CD14-positive monocyte (primary cell): ENCODE results near the gene RPL3. TPM values are rescaled to one million over a fixed set of nuclear protein-coding genes. Genes with fewer than 3 reads are reported as not detected.
"Not testable (repeated sequence)": the region's sequence is repeated elsewhere in the genome, so short reads cannot be mapped to it uniquely, and the experiment has no call there.

ENCODE experiments used
- DNase-seq, 3 donors: peaks; one replicate each; pipeline ENCODE4 v3.0.0-alpha.2; 2011 to 2022
- H2AFZ ChIP-seq: 2 replicates; pipeline ENCODE4 v1.6.0; 2012; ENCODE audit warnings: mild to moderate bottlenecking, low read depth, low read length, inconsistent platforms; ENCODE audit not compliant: insufficient read depth, poor library complexity, severe bottlenecking
- H3K27ac ChIP-seq, 2 donors: 1 replicate in 1 of 2; 2 replicates in 1 of 2; pipeline ENCODE4 v1.5.1; 2012 to 2013; ENCODE audit warnings: low read length in 2 of 2, control low read depth in 1 of 2, inconsistent platforms in 1 of 2, low read depth in 1 of 2, mild to moderate bottlenecking in 1 of 2
- H3K27me3 ChIP-seq, 2 donors: one replicate each; pipeline versions ENCODE4 v1.6.0 to v1.6.1; 2011 to 2013; ENCODE audit warnings: low read length in 2 of 2; ENCODE audit not compliant: control insufficient read depth in 2 of 2, insufficient read depth in 2 of 2
- H3K36me3 ChIP-seq, 2 donors: replicated peaks in 1 of 2; 1 replicate in 1 of 2; 2 replicates in 1 of 2; pipeline versions ENCODE4 v1.5.1 to v1.6.1; 2012 to 2013; ENCODE audit warnings: low read length in 2 of 2, control low read depth in 1 of 2, inconsistent platforms in 1 of 2, mild to moderate bottlenecking in 1 of 2; ENCODE audit not compliant: insufficient read depth in 2 of 2, control insufficient read depth in 1 of 2
- H3K4me1 ChIP-seq, 2 donors: 1 replicate in 1 of 2; 2 replicates in 1 of 2; pipeline versions ENCODE4 v1.5.1 to v1.6.1; 2012 to 2013; ENCODE audit warnings: low read length in 2 of 2, control low read depth in 1 of 2, inconsistent platforms in 1 of 2, mild to moderate bottlenecking in 1 of 2, moderate library complexity in 1 of 2; ENCODE audit not compliant: insufficient read depth in 2 of 2, control insufficient read depth in 1 of 2
- H3K4me2 ChIP-seq: replicated peaks from 2 replicates; pipeline ENCODE3; 2012; ENCODE audit warnings: low read length, moderate library complexity, mild to moderate bottlenecking; ENCODE audit not compliant: poor library complexity, severe bottlenecking; ENCODE audit errors: extremely low read depth
- H3K4me3 ChIP-seq, 3 experiments: fragments of 200-600 bp in 1 of 3; sonication (generic) in 1 of 3; replicated peaks in 1 of 3; 1 replicate in 2 of 3; 2 replicates in 1 of 3; pipeline ENCODE4 v1.5.1; 2011 to 2013; ENCODE audit warnings: low read length in 3 of 3, mild to moderate bottlenecking in 3 of 3, control low read depth in 2 of 3, low read depth in 2 of 3, inconsistent platforms in 1 of 3, moderate library complexity in 1 of 3
- H3K79me2 ChIP-seq: 2 replicates; pipeline ENCODE4 v1.6.0; 2012; ENCODE audit warnings: mild to moderate bottlenecking, control low read depth, inconsistent platforms, low read length, moderate library complexity; ENCODE audit not compliant: insufficient read depth
- H3K9ac ChIP-seq: 2 replicates; pipeline ENCODE4 v1.6.0; 2017; ENCODE audit warnings: low read length, mild to moderate bottlenecking; ENCODE audit not compliant: insufficient read depth, poor library complexity, severe bottlenecking
- H3K9me3 ChIP-seq, 2 donors: replicated peaks in 1 of 2; 1 replicate in 1 of 2; 2 replicates in 1 of 2; pipeline versions ENCODE4 v1.5.1 to v1.6.1; 2012 to 2013; ENCODE audit warnings: low read length in 2 of 2, control low read depth in 1 of 2; ENCODE audit not compliant: control insufficient read depth in 1 of 2, insufficient read depth in 1 of 2
- H4K20me1 ChIP-seq: 2 replicates; pipeline ENCODE4 v1.6.0; 2012; ENCODE audit warnings: mild to moderate bottlenecking, low read length, control low read depth, moderate library complexity; ENCODE audit not compliant: insufficient read depth
- H3K27ac Mint-ChIP-seq, 7 donors: one replicate each; pipeline ENCODE4 v1.8.0; 2020; ENCODE audit warnings: mild to moderate bottlenecking in 7 of 7, mixed read lengths in 7 of 7, moderate library complexity in 6 of 7, inconsistent platforms in 2 of 7
- H3K27me3 Mint-ChIP-seq, 3 donors: one replicate each; pipeline ENCODE4 v1.8.0; 2021 to 2022; ENCODE audit warnings: low read depth in 3 of 3, mild to moderate bottlenecking in 3 of 3, mixed read lengths in 3 of 3, moderate library complexity in 3 of 3, inconsistent platforms in 1 of 3
- H3K36me3 Mint-ChIP-seq, 2 donors: one replicate each; pipeline ENCODE4 v1.8.0; 2020; ENCODE audit warnings: mixed read lengths in 2 of 2, inconsistent platforms in 1 of 2, mild to moderate bottlenecking in 1 of 2
- H3K4me1 Mint-ChIP-seq: one replicate; pipeline ENCODE4 v1.8.0; 2020; ENCODE audit warnings: mild to moderate bottlenecking, mixed read lengths
- H3K4me3 Mint-ChIP-seq, 2 donors: one replicate each; pipeline ENCODE4 v1.8.0; 2020; ENCODE audit warnings: mild to moderate bottlenecking in 2 of 2, mixed read lengths in 2 of 2, moderate library complexity in 1 of 2
- H3K9me3 Mint-ChIP-seq, 7 donors: one replicate each; pipeline ENCODE4 v1.8.0; 2020 to 2022; ENCODE audit warnings: mixed read lengths in 7 of 7, mild to moderate bottlenecking in 6 of 7, moderate library complexity in 6 of 7, inconsistent platforms in 2 of 7
- CTCF ChIP-seq: fragments of 200-600 bp; IDR thresholded peaks from one replicate; pipeline ENCODE4 v1.8.0; 2022; ENCODE audit warnings: antibody characterized with exemption, mild to moderate bottlenecking
- WGBS: methylation state at CpG from one replicate; pipeline ENCODE4 v1.1.5; 2013; ENCODE audit warnings: missing lambda C conversion rate; ENCODE audit not compliant: insufficient coverage; 5-methylcytosine and 5-hydroxymethylcytosine counted together
- intact Hi-C, 2 donors: fragments of 100-400 bp; cut with micrococcal nuclease; formaldehyde crosslinking; loops; one replicate each; pipeline versions ENCODE4 v1.15.0 to v1.15.1; 2023
- polyA plus RNA-seq, 3 donors: library from polyadenylated mRNA; depleted of rRNA in 1 of 3; unstranded in 2 of 3; stranded (reverse) in 1 of 3; fragments of 300-500 nt in 2 of 3; fragments of >200 nt in 1 of 3; fragmentation: Illumina TruSeq in 2 of 3; gene quantifications; 1 replicate in 2 of 3; 2 replicates in 1 of 3; pipeline ENCODE4 v1.2.3, GENCODE V29; 2012 to 2021

RPL3 gene
- polyA plus RNA-seq, 3 donors: 604 to 2,104 (median 698) TPM

DNA sequence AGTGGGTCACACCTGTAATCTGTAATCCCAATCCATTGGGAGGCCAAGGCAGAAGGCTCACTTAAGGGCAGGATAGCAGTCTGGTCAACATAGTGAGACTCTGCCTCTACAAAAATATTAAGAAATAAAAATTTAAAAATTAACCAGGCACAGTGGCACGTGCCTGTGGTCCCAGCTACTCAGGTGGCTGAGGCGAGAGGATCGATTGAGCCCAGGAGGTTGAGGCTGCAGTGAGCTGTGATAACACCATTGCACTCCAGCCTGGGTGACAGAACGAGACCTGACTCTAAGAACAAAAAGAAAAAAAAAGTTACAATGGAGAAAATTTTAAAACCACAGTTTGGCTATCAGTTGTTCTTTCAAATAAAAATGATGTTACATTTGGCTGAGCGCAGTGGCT is 17.0 kb upstream of the RPL3 start:
- H3K27me3 Mint-ChIP-seq: peaks cover 0 to 3% (median 0%) of the 10 kb centered on the region in 3 donors
- no peak overlapping the region for H3K27ac ChIP-seq
- H3K9me3 ChIP-seq: no peaks in the 10 kb centered on the region
- H3K36me3 Mint-ChIP-seq: no peaks in the 10 kb centered on the region
- intact Hi-C loops: no loop called here
- H3K4me3 ChIP-seq: no peak overlapping the region
- H3K27ac Mint-ChIP-seq: no peak overlapping the region
- no peaks in the 10 kb centered on the region for H4K20me1 ChIP-seq
- H3K79me2 ChIP-seq: no peaks in the 10 kb centered on the region
- TF ChIP-seq CTCF: no peak
- H3K4me1 ChIP-seq: peaks cover 15 to 16% of the 10 kb centered on the region in 2 donors
- no peak overlapping the region for H3K4me2 ChIP-seq
- no peak overlapping the region for H3K9ac ChIP-seq
- peaks cover 15% of the 10 kb centered on the region for H3K4me1 Mint-ChIP-seq
- WGBS: 100% methylated on average over 5 of the region's 5 CpGs
- H3K36me3 ChIP-seq: no peaks in the 10 kb centered on the region
- H3K9me3 Mint-ChIP-seq: no peaks in the 10 kb centered on the region
- no peak for DNase-seq
- no peak overlapping the region for H3K4me3 Mint-ChIP-seq
- H2AFZ ChIP-seq: no peak overlapping the region
- H3K27me3 ChIP-seq: no peaks in the 10 kb centered on the region

DNA sequence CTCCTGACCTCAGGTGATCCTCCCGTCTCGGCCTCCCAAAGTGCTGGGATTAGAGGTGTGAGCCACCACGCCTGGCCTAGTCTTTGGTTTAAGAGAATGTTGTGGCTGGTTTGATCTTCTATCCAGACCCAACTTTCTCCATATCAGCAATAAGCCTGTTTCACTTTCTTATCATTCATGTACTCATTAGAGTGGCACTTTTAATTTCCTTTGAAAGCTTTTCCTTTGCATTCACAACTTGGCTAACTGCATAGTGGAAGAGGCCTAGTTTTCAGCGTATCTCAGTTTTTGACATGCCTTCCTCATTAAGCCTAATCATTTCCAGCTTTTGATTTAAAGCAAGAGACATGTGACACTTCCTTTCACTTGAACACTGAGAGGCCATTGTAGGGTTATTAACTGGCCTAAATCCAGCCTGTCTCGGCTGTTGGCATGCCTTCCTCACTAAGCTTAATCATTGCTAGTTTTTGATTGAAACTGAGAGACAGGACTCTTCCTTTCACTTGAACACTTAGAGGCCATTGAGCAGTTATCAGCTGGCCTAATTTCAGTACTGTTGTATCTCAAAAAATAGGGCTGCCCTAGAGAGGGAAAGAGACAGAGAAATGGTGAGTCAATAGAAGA is 13.1 kb upstream of the RPL3 start:
- Histone ChIP-seq H3K79me2 (no peaks in the 10 kb centered on the region), H3K4me3 (no peak overlapping the region), H4K20me1 (no peaks in the 10 kb centered on the region), H3K9ac (no peak overlapping the region), H3K9me3 (no peaks in the 10 kb centered on the region), H3K27me3 (no peaks in the 10 kb centered on the region), H3K36me3 (no peaks in the 10 kb centered on the region), H3K27ac (peak overlapping the region in 1 of 2 donors; percentile 71), H2AFZ (no peak overlapping the region), H3K4me1 (peaks cover 41 to 44% of the 10 kb centered on the region in 2 donors), H3K4me2 (no peak overlapping the region)
- H3K27me3 Mint-ChIP-seq: no peaks in the 10 kb centered on the region
- H3K36me3 Mint-ChIP-seq: no peaks in the 10 kb centered on the region
- peaks cover 37% of the 10 kb centered on the region for H3K4me1 Mint-ChIP-seq
- H3K4me3 Mint-ChIP-seq: no peak overlapping the region
- peaks cover 0 to 3% (median 0%) of the 10 kb centered on the region in 7 donors for H3K9me3 Mint-ChIP-seq
- DNase-seq: no peak
- 43% methylated on average over 1 of the region's 5 CpGs for WGBS
- intact Hi-C loops: no loop called here
- TF ChIP-seq CTCF: no peak
- peak overlapping the region in 6 of 7 donors; percentile 13 to 83 (median 50) for H3K27ac Mint-ChIP-seq

DNA sequence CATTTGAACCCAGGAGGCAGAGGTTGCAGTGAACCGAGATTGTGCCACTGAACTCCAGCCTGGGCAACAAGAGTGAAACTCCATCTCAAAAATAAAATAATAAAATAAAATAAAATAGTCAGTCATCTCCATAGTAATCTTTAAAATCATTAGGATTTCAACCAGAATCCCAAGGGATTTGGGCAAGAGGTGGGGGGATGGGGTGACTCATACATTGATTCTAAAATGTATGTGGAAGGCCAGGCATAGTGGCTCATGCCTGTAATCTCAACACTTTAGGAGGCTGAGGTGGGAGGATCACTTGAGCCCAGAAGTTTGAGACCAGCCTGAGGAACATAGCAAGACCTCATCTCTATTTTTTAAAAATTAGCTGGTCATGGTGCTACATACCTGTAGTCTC is 11.1 kb upstream of the RPL3 start:
- H3K27me3 ChIP-seq, H3K4me3 Mint-ChIP-seq, H3K4me3 ChIP-seq, H3K36me3 ChIP-seq, intact Hi-C loops, H3K9me3 ChIP-seq, H3K79me2 ChIP-seq, H3K27ac Mint-ChIP-seq, H3K27me3 Mint-ChIP-seq, DNase-seq, H3K9ac ChIP-seq, H3K9me3 Mint-ChIP-seq, H3K27ac ChIP-seq, H3K36me3 Mint-ChIP-seq, H2AFZ ChIP-seq, H4K20me1 ChIP-seq, H3K4me2 ChIP-seq: not testable (repeated sequence)
- no CpG with 5 or more reads among the region's 1 CpG for WGBS
- H3K4me1 ChIP-seq: peaks cover 41 to 44% of the 10 kb centered on the region in 2 donors
- peaks cover 38% of the 10 kb centered on the region for H3K4me1 Mint-ChIP-seq
